ENCODE measurements around the gene GADD45G. TPM values are rescaled to one million over a fixed set of nuclear protein-coding genes. Genes with fewer than 3 reads are reported as not detected.

Gene GADD45G
- total and polyA plus RNA-seq, 5 donors from 2014 or later = 0.16 to 15.7 (median 0.30) TPM

GRCh38 chr9:89655056-89655989, 50.5 kb downstream of the GADD45G start:
- no peak overlapping the region for H3K4me3 ChIP-seq (ENCODE audit: low read depth, low read length)
- no peaks in the 10 kb centered on the region for H3K36me3 ChIP-seq (ENCODE audit: control insufficient read depth, insufficient read depth, low read length)
- no peaks in the 10 kb centered on the region for H3K9me3 ChIP-seq (ENCODE audit: control insufficient read depth in 2 of 2, low read length in 2 of 2)
- no peak overlapping the region for H3K4me3 Mint-ChIP-seq
- DNase-seq (no peak), ATAC-seq (ENCODE audit: low read depth in 2 of 2) (no peak)
- peaks cover 0 to 1% (median 0%) of the 10 kb centered on the region in 7 donors for H3K9me3 Mint-ChIP-seq
- peaks cover 3% of the 10 kb centered on the region for H3K27me3 ChIP-seq (ENCODE audit: control insufficient read depth, insufficient read depth, low read length)
- no peak overlapping the region for H3K27ac ChIP-seq (ENCODE audit: insufficient read depth, low read length, poor library complexity, severe bottlenecking)
- peaks cover 23% of the 10 kb centered on the region for H3K27me3 Mint-ChIP-seq
- peaks cover 0 to 16% (median 10%) of the 10 kb centered on the region in 4 donors for H3K4me1 Mint-ChIP-seq
- H3K27ac Mint-ChIP-seq = no peak overlapping the region
- no peaks in the 10 kb centered on the region for H3K36me3 Mint-ChIP-seq
- peaks cover 9% of the 10 kb centered on the region for H3K4me1 ChIP-seq (ENCODE audit: control insufficient read depth, insufficient read depth, low read length, poor library complexity, severe bottlenecking)

Other genes starting within 250 kb of the GADD45G start
- gene SEMA4D, start 106.9 kb upstream of the GADD45G start, total RNA-seq = 480 TPM
- 100 to 1,000 TPM in 1 of 4 donors, 10 to 100 TPM in 3; 67.5 to 108 (median 90.2) TPM for gene SEMA4D, start 106.9 kb upstream of the GADD45G start, polyA plus RNA-seq